IMR-90 (cell line): Measurements from ENCODE around the gene ZNF879.

ENCODE experiments used
- BHLHE40 ChIP-seq: fragments of 150-350 bp; IDR thresholded peaks from 2 replicates; pipeline ENCODE4 v1.6.1; 2016; ENCODE audit warnings: mild to moderate bottlenecking, low read depth, low read length
- CEBPB ChIP-seq: IDR thresholded peaks from 2 replicates; pipeline ENCODE4 v1.6.1; 2012; ENCODE audit warnings: low read depth, low read length, improper control_type of control experiment
- CTCF ChIP-seq: conservative IDR thresholded peaks from 2 replicates; pipeline ENCODE4 v1.5.1; 2012; ENCODE audit warnings: mild to moderate bottlenecking, low read depth, low read length, improper control_type of control experiment
- ELK1 ChIP-seq: fragments of 150-350 bp; IDR thresholded peaks from 2 replicates; pipeline ENCODE4 v1.6.1; 2016; ENCODE audit warnings: low read depth, mild to moderate bottlenecking, low read length, moderate library complexity, borderline replicate concordance
- FOS ChIP-seq: fragments of 150-350 bp; IDR thresholded peaks from 2 replicates; pipeline ENCODE4 v1.6.1; 2016; ENCODE audit warnings: low read depth, low read length
- MAFK ChIP-seq: IDR thresholded peaks from 2 replicates; pipeline ENCODE4 v1.6.1; 2012; ENCODE audit warnings: low read depth, low read length, improper control_type of control experiment
- MAZ ChIP-seq: IDR thresholded peaks from 2 replicates; pipeline ENCODE4 v1.6.1; 2012; ENCODE audit warnings: low read depth, mild to moderate bottlenecking, low read length, improper control_type of control experiment, moderate library complexity, borderline replicate concordance
- MXI1 ChIP-seq: IDR thresholded peaks from 2 replicates; pipeline ENCODE4 v1.6.1; 2012; ENCODE audit warnings: low read depth, mild to moderate bottlenecking, low read length, moderate library complexity, borderline replicate concordance
- NFE2L2 ChIP-seq: fragments of 150-350 bp; IDR thresholded peaks from 2 replicates; pipeline ENCODE4 v1.6.1; 2016; ENCODE audit warnings: low read depth, mild to moderate bottlenecking, low read length
- POLR2A ChIP-seq: IDR thresholded peaks from 2 replicates; pipeline ENCODE4 v1.6.1; 2012; ENCODE audit warnings: mild to moderate bottlenecking, low read depth, low read length
- RAD21 ChIP-seq: IDR thresholded peaks from 2 replicates; pipeline ENCODE4 v1.6.1; 2012; ENCODE audit warnings: low read length, improper control_type of control experiment
- RFX5 ChIP-seq: IDR thresholded peaks from 2 replicates; pipeline ENCODE4 v1.8.0; 2012; ENCODE audit warnings: low read depth, mild to moderate bottlenecking, low read length, moderate library complexity
- SMC3 ChIP-seq: fragments of 150-350 bp; IDR thresholded peaks from 2 replicates; pipeline ENCODE4 v1.6.1; 2016; ENCODE audit warnings: low read depth, mild to moderate bottlenecking, antibody characterized with exemption, low read length, moderate library complexity
- TF ChIP-seq, protein P1 (sequence below): fragments of 150-350 bp; IDR thresholded peaks from 2 replicates; pipeline ENCODE4 v1.6.1; 2017; ENCODE audit warnings: mild to moderate bottlenecking, antibody characterized with exemption, low read length, low read depth

- no peak for TF ChIP-seq CTCF
- TF ChIP-seq MXI1: no peak
- TF ChIP-seq CEBPB: no peak
- TF ChIP-seq POLR2A: no peak
- TF ChIP-seq MAZ: no peak
- no peak for TF ChIP-seq RAD21
- TF ChIP-seq FOS: no peak
- TF ChIP-seq SMC3: no peak
- TF ChIP-seq RFX5: no peak
- TF ChIP-seq MAFK: no peak
- TF ChIP-seq, protein P1, sequence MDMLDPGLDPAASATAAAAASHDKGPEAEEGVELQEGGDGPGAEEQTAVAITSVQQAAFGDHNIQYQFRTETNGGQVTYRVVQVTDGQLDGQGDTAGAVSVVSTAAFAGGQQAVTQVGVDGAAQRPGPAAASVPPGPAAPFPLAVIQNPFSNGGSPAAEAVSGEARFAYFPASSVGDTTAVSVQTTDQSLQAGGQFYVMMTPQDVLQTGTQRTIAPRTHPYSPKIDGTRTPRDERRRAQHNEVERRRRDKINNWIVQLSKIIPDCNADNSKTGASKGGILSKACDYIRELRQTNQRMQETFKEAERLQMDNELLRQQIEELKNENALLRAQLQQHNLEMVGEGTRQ: no peak
- no peak for TF ChIP-seq ELK1
- no peak for TF ChIP-seq BHLHE40
- TF ChIP-seq NFE2L2: no peak
These were observed 37.4 kb downstream of the ZNF879 start for GRCh38 chr5:179061025-179061424.
